GM19099 (cell line): ENCODE measurements around the gene C20orf144.

ENCODE experiments used
- POLR2A ChIP-seq: IDR thresholded peaks from 3 replicates; pipeline ENCODE4 v1.6.1; 2011; ENCODE audit warnings: low read depth; ENCODE audit not compliant: insufficient read length; ENCODE audit errors: extremely low read depth

C20orf144 gene

DNA sequence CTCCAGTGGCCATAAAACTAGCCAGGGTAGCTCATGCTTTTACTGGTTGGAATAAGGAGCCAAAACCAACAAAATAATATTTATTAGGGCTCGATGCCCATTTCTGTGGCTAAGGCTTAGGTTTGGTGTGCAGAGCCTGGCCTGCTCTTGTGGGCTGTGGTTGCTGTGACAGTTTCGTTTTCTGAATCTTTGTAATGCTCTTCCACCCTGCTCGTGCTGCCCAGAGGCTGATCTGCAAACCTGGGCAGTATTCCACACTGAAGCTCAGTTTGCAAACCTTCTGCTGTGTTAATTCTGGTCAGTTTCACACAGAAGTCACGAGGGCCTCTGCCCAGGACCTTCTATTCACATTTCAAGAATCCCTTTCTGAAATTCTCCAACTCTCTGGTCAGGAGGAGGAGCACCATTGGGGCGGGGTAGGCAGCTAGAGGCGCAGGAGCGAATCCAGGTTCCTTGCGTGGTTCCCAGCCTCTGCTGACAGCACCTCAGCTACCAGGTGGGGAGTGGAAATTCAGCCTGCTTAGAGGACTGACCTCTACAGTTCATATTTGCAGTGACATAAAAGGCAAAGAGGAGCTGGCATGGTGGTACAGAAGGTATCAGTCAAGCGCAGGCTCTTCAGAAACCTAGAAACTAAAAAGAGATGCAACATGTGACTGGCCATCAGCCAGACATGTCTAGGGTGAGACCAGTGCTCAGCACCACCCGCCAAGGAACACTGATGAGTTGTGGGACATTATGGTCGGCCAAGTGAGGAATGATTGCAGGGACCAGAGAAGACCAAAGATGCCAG is 14.3 kb upstream of the C20orf144 start:
- TF ChIP-seq POLR2A = no peak

GRCh38 chr20:33648396-33649004 is 13.6 kb upstream of the C20orf144 start:
- no peak for TF ChIP-seq POLR2A

GRCh38 chr20:33649201-33649681 is 12.9 kb upstream of the C20orf144 start:
- no peak for TF ChIP-seq POLR2A

DNA sequence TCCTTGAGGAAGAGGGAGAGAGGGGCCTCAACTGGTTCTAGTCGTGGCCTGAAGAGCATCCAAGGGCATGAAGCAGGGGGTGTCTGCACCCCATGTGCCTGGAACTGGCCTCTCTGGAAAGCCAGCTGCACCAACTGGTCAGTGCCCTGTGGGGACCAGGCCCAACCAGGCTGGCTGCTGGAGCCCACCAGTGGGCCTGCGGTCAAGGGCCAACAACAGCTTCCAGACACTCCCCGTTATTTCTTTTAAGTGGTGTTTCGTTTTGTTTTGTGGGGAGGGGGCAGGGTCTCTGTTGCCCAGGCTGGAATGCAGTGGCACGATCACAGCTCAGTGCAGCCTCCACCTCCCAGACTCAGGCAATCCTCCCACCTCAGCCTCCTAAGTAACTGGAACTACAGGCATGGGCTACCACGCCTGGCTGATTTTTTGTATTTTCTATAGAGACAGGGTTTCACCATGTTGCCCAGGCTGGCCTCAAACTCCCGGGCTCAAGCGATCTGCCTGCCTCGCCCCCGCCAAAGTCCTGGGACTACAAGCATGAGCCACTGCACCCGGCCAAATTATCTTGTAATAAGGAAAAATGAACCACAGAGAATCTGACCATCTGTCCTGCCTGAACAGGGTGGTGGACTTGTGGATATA is 11.9 kb upstream of the C20orf144 start:
- no peak for TF ChIP-seq POLR2A

- no peak for TF ChIP-seq POLR2A
These were observed 11.2 kb upstream of the C20orf144 start for GRCh38 chr20:33650753-33651561.

- TF ChIP-seq POLR2A = no peak
These were observed 10.5 kb upstream of the C20orf144 start for GRCh38 chr20:33651562-33652048.

DNA sequence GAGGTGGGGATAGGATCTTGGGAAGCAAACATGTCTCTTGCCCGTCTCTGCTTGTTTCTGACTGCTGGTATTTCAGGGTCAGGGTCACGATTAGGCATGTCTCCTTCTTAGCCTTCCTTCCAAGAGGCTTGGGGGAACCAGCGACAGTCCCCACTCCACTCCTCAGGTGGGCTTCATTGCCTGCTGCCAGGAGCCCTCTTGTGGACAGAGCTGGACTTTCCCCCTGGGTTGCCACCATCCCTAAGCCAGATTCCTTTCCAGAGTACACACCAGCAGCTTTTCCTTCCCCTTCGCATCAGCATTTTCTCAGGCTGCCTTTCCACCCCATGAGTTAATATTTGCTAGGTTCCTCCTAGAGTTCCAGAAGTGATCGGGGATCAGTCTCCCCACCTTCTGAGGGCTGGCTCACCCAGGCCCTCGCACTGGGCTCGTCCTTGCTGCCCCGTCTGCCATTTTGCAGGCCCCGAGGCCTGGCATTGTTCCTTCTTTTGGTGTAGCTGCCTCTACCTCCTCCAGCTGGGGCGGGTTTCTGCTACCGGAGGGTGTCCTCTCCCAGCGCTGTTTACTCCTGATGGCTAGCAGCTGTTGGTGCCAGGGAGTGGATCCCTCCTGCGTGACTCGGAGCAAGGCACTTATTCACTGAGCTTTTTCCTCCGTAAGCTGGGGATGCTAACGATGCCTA is 8.8 kb upstream of the C20orf144 start:
- no peak for TF ChIP-seq POLR2A

- no peak for TF ChIP-seq POLR2A
These were observed 8.1 kb upstream of the C20orf144 start for GRCh38 chr20:33653900-33654596.

GRCh38 chr20:33654680-33655161 is 7.4 kb upstream of the C20orf144 start:
- TF ChIP-seq POLR2A = no peak

DNA sequence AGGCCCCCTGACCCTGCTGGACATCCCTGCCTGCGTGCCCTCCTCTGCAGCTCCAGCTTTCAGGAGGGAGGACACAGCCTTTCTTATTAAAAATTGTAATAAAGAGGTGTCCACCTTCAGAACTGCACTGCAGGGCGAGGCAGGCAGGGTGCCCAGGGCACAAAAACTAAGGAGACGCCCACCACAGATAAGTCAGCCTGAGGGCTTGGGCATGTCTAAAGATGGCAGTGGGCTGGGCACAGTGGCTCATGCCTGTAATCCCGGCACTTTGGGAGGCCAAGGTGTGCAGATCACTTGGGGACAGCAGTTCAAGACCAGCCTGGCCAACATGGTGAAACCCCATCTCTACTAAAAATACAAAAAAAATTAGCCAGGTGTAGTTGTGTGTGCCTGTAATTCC is 7.0 kb upstream of the C20orf144 start:
- no peak for TF ChIP-seq POLR2A

DNA sequence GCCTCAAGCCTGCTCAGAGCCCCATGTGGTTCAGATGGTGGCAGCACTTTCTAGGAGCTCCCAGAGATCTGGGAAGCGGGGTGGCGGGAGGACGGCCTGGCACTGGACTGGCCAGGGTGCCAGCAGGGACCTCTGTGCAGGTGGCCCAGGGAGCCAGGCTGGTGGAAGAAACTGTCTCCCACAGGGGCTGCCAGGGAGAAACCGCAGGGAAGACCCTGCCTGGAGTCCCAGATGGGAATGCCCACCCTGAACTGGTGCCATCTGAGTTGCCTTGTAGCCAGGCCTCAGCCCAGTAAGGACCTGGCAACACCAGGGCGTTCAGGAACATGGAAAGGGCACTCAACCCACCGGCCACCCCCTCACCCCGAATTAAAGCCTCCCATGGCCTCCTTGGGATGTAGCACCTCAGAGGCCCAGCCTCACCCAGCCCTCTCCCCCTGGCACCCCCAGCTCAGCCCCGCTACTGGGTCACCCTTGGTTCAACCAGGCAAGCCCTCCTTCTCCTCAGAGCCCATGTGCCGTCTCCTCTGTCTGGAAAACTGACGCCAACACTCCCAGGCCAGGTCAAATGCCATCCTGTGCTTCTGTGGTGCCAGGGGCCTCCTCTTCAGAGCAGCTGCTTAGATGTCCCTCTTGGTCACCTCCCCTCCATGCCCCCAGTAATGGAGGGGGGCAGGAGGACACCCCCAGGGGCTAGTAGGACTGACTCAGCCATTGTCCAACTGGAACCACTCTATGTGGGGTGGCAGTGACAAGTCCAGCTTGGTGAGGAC is 5.9 kb upstream of the C20orf144 start:
- TF ChIP-seq POLR2A = no peak

- no peak for TF ChIP-seq POLR2A
These were observed 5.1 kb upstream of the C20orf144 start for GRCh38 chr20:33656783-33657703.

GRCh38 chr20:33657704-33658095 is 4.4 kb upstream of the C20orf144 start:
- TF ChIP-seq POLR2A = no peak
